Chondrocyte (in vitro differentiated cells): ENCODE data around the gene DCAF7. TPM values are rescaled to one million over a fixed set of nuclear protein-coding genes. Genes with fewer than 3 reads are reported as not detected.

Experiments
- DNase-seq: peaks from one replicate; pipeline ENCODE4 v3.0.0; 2021; ENCODE audit warnings: mixed read lengths, low spot score
- H3K27ac Mint-ChIP-seq: one replicate; pipeline ENCODE4 v1.8.0; 2021; ENCODE audit warnings: mild to moderate bottlenecking, moderate library complexity, mixed read lengths; ENCODE audit not compliant: unreplicated experiment
- H3K27me3 Mint-ChIP-seq: 2 replicates; pipeline ENCODE4 v1.8.0; 2021; ENCODE audit warnings: low read depth, mixed read lengths
- H3K36me3 Mint-ChIP-seq: 2 replicates; pipeline ENCODE4 v1.8.0; 2021; ENCODE audit warnings: low read depth, mixed read lengths
- H3K4me1 Mint-ChIP-seq: 2 replicates; pipeline ENCODE4 v1.8.0; 2021; ENCODE audit warnings: low read depth, mild to moderate bottlenecking, mixed read lengths
- H3K4me3 Mint-ChIP-seq: one replicate; pipeline ENCODE4 v1.8.0; 2021; ENCODE audit warnings: mild to moderate bottlenecking, moderate library complexity, mixed read lengths; ENCODE audit not compliant: unreplicated experiment
- H3K9me3 Mint-ChIP-seq: 2 replicates; pipeline ENCODE4 v1.8.0; 2021; ENCODE audit warnings: low read depth, mixed read lengths
- CTCF ChIP-seq: fragments of 200-600 bp; sonication (generic); IDR thresholded peaks from 2 replicates; pipeline ENCODE4 v1.5.0; 2021; ENCODE audit warnings: antibody characterized with exemption, mild to moderate bottlenecking, moderate library complexity
- total RNA-seq: library from RNA; stranded (reverse); gene quantifications from 3 replicates; pipeline ENCODE4 v1.2.1, GENCODE V29; 2021

The DCAF7 gene
- total RNA-seq, 1 donor from 2014 or later, result 70.4 TPM

GRCh38 chr17:63592797-63593196 lies 42.5 kb downstream of the DCAF7 start:
- no peaks in the 10 kb centered on the region for H3K27me3 Mint-ChIP-seq
- no peak overlapping the region for H3K27ac Mint-ChIP-seq
- H3K4me3 Mint-ChIP-seq, result no peak overlapping the region
- no peaks in the 10 kb centered on the region for H3K4me1 Mint-ChIP-seq
- peaks cover 25% of the 10 kb centered on the region for H3K36me3 Mint-ChIP-seq
- no peak for DNase-seq
- no peaks in the 10 kb centered on the region for H3K9me3 Mint-ChIP-seq
- TF ChIP-seq CTCF, result no peak

- no peak for DNase-seq
- no peak for TF ChIP-seq CTCF
These were observed 44.9 kb downstream of the DCAF7 start for GRCh38 chr17:63595132-63595531.

GRCh38 chr17:63596856-63597586 lies 46.7 kb downstream of the DCAF7 start:
- no peak for TF ChIP-seq CTCF
- Mint-ChIP-seq H3K27me3 (no peaks in the 10 kb centered on the region), H3K4me3 (no peak overlapping the region), H3K36me3 (no peaks in the 10 kb centered on the region), H3K9me3 (no peaks in the 10 kb centered on the region), H3K4me1 (peaks cover 16% of the 10 kb centered on the region), H3K27ac (no peak overlapping the region)
- no peak for DNase-seq

More at GRCh38 chr17:63595132-63595531, 44.9 kb downstream of the DCAF7 start:
- H3K27me3 Mint-ChIP-seq, result no peaks in the 10 kb centered on the region
- H3K36me3 Mint-ChIP-seq, result peaks cover 9% of the 10 kb centered on the region
- H3K9me3 Mint-ChIP-seq, result no peaks in the 10 kb centered on the region
- no peak overlapping the region for H3K4me3 Mint-ChIP-seq
- H3K27ac Mint-ChIP-seq, result no peak overlapping the region
- peaks cover 3% of the 10 kb centered on the region for H3K4me1 Mint-ChIP-seq

- no peaks in the 10 kb centered on the region for H3K27me3 Mint-ChIP-seq
- no peak overlapping the region for H3K27ac Mint-ChIP-seq
- TF ChIP-seq CTCF, result no peak
- H3K9me3 Mint-ChIP-seq, result no peaks in the 10 kb centered on the region
- DNase-seq, result no peak
- H3K36me3 Mint-ChIP-seq, result no peaks in the 10 kb centered on the region
- H3K4me3 Mint-ChIP-seq, result no peak overlapping the region
- H3K4me1 Mint-ChIP-seq, result peaks cover 16% of the 10 kb centered on the region
These were observed 48.0 kb downstream of the DCAF7 start for GRCh38 chr17:63598281-63598680.

GRCh38 chr17:63600569-63601438 lies 50.5 kb downstream of the DCAF7 start, which contains the start of gene TACO1:
TACO1 (plus strand) TSS chr17:63600895; CDS start chr17:63601084, 189 bp downstream.
- peaks cover 6% of the 10 kb centered on the region for H3K36me3 Mint-ChIP-seq
- no peaks in the 10 kb centered on the region for H3K9me3 Mint-ChIP-seq
- TF ChIP-seq CTCF, result peak; percentile 11
- H3K4me1 Mint-ChIP-seq, result peaks cover 16% of the 10 kb centered on the region
- no peak for DNase-seq
- peak within 1 kb of the TSS; percentile 60 for H3K27ac Mint-ChIP-seq
- H3K27me3 Mint-ChIP-seq, result no peaks in the 10 kb centered on the region
- peak within 1 kb of the TSS; percentile 81 for H3K4me3 Mint-ChIP-seq
